GM18507 (cell line): ENCODE results near the gene NAA38.
"Not testable (repeated sequence)": the region's sequence is repeated elsewhere in the genome, so short reads cannot be mapped to it uniquely, and the experiment has no call there.

Experiments used
- DNase-seq: peaks from one replicate; pipeline ENCODE4 v3.0.0; 2011; ENCODE audit warnings: low read depth; ENCODE audit not compliant: insufficient read length; ENCODE audit errors: extremely low spot score
- FAIRE-seq: peaks from 2 replicates; lab custom pipeline; 2011; peaks lifted over from hg19 to GRCh38; lab: Jason Lieb, UNC

Gene NAA38

DNA sequence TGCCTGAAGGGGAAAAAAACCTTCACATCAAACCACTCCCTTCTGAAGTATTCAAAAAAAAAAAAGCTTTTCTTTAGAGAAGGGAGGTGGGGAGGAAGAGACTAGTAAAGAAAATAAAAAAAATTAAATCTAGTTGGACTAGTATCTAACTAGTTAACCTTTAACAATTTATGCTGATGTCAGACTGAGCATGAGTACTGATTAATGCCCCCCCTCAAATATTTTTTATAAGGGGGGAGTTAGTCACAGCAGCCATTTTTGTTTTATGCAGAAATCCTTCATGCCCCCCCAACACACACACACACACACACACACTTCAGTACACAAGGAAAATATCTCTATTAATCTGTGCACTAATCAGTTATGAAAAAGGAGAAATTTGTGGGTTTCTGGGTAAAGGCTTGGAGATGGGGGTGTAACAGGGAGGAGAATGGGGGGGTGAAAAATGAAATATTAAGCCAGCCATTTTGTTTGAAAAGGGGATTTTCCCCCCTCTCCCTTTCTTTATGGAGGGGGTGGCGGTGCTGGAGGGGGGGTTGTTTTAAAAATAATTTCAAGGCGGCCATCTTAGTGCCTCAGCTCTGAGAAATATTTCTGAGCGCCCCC lies 26.5 kb upstream of the NAA38 start:
- FAIRE-seq = no peak
- DNase-seq = no peak

DNA sequence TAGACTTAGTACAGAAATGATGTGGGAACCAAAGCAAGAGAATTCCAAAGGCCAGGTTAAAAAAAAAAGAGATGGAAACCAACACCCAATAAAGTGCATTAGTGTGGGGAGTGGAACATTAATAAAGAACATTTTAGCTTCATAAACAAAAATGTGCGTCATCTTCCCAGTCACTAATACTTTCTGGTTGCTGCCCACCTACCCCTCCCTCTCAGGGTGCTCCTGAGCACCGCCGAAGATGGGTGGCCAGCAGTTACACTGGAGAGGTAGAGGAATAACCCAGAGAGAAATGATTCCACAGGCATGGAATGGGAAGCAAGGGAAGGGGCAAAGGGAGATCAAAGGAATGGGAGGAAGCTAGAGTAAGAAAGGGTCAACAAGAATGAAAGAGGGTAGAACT lies 25.3 kb upstream of the NAA38 start:
- FAIRE-seq = no peak
- DNase-seq = no peak

DNA sequence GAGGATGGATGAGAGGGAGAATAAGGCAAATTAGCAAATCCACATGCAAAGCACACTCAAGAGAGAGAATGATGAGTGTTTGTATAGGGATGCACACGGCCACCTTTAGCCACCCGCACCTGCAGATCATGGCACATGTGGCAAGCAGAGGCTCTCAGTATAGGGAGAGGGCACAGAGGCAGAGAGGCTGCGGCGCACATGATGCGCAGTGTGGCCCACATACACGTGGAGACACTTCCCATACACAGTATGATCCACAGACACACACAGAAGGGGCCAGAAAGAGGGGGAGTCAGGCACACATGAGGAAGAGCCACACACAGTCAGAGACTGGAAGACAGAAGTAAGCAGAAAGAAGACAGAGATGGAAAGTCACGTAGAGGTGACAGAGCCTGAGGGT lies 24.7 kb upstream of the NAA38 start:
- FAIRE-seq = peak; percentile 61
- DNase-seq = no peak

DNA sequence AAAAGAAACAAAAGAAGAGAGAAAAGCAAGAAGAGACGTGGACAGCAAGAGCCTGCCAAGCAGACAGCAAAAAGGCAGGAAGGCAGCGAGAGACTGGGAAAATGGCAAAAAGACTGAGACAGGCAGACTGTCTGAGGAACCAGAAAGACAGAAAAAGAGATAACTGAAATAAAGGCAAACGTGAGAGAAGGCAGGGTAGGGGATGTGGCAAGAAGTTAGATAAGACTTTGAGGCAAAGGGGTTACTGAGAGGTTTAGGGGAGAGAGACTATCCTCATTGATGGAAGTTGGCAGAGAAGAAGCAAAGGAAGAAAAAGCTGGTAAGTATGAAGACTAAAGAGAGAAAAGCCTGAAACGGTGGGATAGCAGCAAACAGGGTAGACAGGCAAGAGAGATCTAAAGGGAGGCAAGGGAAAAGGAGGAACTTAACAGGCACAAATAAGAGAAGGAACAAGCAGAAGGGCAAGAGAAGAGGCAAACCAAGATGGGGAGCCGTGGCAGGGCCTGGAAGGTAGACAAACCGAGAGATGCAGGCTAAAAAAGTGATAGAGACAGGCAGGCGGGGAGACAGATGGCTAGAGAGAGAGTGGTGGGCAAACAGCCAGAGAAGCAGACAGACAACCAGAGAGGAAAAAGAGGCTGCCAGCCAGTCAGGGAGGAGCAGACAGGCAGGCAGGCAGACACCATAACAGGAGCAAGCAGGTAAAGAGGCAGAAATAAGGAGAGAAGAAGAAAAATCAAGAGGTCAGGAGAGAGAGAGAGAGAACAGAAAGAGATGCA lies 24.1 kb upstream of the NAA38 start:
- no peak for DNase-seq
- no peak for FAIRE-seq

DNA sequence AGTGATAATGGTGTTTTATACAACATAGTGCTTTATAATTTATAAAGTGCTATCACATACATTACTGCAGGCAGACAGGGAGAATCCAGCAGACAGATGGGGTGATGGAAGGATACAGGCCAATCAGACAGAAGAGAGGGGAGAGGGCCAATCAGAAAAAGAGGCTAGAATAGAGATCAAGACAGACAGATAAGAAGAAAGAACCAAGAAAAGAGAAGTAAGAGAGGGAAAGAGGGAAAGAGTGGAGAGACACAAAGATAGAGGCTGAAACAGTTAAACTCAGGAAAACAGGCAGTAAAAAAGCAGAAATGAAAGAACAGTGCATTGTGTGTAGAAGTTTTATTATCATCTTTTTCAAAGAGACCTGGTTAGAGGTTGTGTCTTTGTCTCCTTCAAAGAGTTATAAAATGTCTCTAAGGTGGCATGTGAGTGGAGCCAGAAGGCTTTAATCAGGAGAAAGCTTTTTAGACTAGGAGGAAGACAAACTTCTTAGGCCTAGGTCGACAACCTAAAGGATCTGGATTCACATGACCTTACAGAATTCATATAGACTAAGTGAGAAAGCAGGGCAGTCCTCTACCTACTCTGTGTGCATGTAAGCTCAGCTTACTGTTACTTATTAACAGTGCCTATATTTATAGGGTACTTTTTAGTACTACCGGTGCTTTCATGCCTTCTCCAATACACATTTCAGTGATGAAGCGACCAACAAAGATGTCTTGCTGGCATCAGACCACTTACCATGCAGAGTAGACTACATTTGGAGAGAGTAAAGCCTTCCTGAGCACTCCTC lies 22.9 kb upstream of the NAA38 start:
- FAIRE-seq (peak; percentile 78), DNase-seq (no peak)

DNA sequence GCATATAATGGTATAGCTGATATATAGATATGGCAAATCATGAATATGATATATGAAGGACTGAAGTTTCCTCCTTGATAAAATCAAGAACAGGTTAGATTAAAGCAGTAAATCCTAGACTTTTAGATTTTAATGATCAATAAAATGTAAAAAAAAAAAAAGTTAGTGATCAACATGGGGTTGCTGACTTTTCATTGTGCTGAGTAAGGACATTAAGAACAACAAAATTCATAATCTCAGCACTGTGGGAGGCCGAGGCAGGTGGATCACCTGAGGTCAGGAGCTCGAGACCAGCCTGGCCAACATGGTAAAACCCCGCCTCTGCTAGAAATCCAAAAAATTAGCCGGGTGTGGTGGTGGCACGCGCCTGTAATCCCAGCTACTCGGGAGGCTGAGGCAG lies 20.9 kb upstream of the NAA38 start:
- DNase-seq (no peak), FAIRE-seq (no peak)

DNA sequence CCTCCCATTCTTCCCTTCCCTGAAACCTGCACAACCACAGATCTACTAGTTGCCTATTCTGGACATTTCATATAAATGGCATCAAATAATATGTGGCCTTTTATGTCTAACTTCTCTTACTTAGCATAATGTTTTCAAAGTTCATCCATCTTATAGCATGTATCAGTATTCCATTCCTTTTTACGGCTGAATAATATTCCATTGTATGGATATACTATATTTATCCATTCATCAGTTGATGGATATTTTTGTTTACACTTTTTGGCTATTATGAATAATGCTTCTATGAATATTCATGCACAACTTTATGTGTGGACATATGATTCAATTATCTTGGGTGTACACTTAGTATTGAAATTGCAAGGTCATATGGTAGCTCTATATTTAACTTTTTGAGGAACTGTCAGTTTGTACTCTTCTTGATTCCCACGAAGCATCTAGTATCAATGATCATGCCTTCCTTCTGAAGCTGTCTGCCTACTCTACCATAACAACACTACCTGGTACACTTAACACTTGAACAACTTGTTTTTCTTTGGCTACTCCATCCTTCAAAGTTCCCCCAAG lies 18.5 kb upstream of the NAA38 start:
- no peak for FAIRE-seq
- DNase-seq = no peak

DNA sequence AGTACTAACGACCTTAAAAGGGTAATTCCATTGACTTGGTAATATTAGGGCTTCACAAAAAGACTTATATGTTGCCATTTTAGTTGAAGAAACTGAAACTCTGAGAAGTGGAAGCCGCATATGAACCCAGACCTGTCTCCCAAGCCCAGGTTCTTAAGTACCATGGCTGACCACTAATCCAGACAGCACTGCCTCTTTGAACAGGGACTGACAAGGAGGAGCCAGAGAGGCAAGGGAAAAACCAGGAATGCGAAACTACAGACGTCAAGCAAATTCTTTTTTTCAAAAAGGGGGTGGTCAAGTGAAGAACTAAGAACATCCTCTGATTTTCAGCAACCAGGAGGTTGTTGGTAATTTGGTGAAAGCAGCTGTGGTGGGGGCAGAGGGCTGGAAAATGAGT lies 15.7 kb upstream of the NAA38 start:
- no peak for FAIRE-seq
- no peak for DNase-seq

DNA sequence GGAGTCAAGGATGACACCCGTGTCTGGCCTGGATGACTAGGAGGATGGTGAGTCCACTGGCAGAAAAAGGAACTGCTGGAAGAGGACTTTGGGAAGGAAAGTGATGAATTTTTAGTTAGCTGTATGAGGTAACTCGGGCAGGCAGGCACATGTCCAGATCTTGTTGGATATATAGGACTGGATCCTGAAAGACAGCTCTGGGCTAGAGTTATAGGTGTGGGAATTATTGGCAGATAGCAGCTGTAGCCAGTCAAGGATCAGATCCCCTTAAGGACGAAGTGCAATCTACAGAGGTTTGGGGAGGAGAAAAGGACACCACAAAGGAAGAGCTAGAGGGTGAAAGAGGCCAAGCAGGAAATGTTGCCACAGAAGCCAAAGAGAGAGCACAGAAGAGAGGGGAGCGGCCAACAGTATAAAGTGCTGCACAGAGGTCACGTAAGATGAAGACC lies 10.5 kb upstream of the NAA38 start:
- no peak for FAIRE-seq
- no peak for DNase-seq

DNA sequence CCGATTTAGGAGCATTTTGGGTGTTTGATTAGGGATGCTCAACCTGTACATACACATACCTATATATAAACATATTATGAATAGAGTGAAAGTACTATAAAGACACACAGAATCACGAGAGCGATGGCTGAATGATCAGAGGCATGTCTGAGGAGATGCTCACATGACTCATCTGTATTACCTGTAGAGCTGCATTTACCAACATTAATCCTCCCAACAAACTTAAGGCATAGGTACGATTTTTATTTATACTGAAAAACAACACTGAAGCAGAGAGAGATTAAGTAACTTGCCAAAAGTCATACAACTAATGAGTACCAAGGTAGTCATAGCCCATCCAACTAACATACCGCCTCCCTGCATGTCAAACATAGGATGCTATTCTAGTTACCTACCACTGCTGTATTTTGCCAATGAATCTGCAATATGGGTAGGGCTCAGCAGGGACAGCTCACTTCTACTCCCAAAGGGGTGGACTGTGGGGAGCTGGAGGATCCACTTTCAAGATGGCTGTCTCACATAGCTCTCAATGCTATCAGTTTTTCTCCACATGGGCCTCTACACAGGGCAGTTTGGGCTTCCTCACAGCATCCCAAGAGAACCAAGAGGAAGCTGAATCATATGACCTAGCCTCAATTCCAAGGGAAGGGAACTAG lies 7.8 kb upstream of the NAA38 start:
- DNase-seq (no peak), FAIRE-seq (no peak)

DNA sequence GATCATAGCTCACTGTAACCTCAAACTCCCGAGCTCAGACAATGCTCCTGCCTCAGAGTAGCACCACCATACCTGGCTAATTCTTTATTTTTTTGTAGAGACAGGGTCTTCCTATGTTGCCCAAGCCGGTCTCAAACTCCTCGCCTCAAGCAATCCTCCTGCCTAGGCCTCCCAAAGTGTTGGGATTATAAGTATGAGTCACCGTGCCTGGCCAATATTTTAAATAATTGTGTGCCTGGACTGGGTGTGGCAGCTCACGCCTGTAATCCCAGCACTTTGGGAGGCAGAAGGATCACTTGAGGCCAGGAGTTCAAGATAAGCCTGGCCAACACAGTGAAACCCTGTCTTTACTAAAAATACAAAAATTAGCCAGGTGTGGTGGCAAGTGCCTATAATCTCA lies 7.0 kb upstream of the NAA38 start:
- not testable (repeated sequence) for DNase-seq, FAIRE-seq

DNA sequence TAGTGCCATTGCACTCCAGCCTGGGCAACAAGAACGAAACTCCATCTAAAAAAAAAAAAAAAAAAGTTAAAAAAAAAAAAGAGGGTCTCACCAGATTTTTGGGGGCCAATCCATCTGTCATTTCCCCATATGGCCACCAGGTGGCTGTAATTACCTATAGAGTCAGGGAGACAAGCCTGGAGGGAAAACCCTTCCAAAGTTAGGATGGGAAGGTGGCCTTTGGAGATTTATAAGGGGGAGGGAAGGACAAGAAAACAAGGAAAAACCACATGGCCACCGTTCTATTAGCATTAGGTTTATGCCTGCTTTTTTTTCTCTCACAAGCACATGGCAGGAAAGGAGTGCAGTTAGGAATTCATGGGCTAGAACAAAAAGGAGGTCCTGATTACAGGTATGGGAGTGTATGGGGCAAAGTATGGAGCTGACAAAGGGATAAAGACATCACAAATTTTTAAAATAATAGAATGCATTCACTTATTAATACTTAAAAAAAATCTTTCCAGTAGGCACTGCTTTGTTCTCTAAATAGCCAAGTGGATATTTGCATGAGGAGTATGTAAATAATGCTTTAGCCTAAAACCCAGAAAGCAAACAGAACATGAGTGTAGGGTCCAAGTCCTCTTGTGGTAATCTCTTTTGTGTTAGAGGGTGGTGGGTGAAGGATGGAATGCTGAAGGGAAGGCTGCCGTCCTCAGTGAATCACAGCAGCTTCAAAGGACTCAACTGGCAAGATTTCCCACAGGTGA lies 5.5 kb upstream of the NAA38 start:
- no peak for DNase-seq
- peak; percentile 60 for FAIRE-seq

DNA sequence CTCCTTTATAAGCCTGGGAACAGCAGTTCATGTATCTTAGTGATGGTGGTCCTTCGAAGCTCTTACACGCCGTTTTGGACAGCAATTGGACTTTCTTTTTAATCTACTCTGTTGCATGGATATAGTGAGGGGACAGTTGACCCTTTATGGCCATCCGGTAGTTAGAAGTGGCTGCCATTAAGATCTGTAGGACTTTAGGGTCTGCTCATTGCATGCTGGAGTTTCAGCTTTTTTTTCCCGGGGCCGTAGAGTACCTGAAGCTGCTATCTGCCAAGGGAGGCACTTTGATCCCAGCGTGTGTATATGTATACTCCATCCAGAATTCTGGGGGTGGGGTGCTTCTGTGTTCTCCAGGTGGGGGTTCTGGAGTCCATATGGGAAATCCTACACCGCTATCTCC lies 1.7 kb upstream of the NAA38 start:
- no peak for DNase-seq

DNA sequence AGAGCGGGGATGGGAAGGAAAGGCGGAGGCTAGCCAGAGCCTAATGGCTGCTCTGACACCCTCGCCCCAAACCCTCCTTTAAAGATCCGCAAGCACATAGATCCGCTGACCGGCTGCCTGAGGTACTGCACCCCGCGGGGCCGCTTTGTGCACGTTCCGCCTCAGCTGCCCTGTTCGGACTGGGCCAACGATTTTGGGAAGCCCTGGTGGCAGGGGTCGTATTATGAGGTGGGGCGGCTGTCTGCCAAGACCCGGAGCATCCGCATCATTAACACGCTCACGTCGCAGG lies 1.1 kb upstream of the NAA38 start:
- FAIRE-seq = peak; percentile 9
- DNase-seq = no peak

More for the DNA sequence above, 1.7 kb upstream of the NAA38 start:
- no peak for FAIRE-seq

DNA sequence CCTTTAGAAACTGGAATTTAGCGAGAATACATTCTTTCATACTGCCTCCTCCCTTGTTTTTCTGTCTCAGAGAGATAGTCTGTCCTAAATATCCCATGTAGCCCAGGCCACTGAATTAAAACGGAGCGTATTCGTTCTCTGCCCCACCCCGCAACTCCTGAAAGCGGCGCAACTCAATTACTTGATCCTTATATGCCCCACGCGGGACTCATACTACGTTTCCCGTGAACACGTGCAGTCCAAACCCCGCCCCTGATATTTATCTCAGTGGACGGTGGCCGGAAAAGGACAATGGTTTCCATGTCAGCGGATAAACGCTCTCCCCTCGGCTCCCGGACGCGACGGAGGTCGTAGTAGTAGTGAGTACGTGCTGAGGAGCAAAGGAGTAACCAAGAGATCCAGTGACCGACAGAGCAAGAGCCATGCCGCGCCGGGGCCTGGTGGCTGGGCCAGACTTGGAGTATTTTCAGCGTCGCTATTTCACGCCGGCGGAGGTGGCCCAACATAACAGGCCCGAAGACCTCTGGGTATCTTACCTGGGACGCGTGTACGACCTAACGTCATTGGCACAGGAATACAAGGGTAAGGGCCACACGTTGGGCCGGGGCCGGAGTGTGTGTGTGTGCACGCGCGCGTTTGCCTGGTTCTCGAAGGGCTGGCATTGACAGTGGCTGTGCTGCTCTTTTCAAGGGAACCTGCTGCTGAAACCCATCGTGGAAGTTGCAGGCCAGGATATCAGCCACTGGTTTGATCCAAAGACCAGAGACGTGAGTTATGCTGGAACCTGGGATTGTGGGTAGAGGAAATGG lies 558 bp upstream of the NAA38 start, which contains the start of gene CYB5D1:
Gene CYB5D1 (plus strand): TSS at position 291 of the 809 bp plus-strand sequence. CDS start 132 bp downstream, at position 423.
- FAIRE-seq (no peak), DNase-seq (no peak)

DNA sequence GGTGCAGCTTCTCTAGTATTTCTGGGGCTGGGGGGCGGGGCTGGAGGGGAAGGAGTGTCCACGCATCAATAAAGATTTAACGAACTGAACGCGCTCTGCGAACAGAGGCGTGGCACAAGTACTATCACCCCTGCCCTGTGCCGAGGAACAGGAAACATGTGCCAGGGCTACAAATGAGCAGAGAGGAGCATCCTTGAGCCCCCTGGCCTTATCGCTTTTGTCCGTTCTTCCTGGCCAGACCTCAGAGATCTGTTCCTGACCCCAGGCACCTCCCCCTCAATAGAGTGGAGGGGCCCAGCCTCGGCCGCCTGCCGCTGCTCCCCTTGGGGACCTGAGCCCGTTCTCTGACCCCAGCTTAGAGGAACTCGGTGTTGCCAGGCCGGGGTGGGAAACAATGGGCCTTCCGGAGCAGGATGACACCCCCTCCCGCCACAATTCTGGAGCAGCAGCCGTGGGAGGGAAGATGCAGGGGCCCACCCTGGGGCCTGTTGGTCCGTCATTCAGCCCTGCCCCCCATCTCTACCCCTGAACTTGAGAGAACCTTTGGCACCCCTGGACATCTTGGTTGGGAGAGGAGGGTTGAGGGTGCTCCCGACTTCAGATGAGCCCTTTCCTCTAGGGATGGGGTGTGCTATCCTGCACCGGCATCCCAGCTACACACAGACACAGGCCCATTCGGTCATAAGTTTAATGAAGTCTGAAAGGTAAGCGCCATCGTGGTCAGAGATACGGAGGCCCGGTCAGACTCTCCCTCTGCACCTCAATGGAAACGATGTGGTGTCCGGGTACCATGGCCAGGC lies 1.1 kb downstream of the NAA38 start:
- FAIRE-seq (peak; percentile 42), DNase-seq (no peak)

DNA sequence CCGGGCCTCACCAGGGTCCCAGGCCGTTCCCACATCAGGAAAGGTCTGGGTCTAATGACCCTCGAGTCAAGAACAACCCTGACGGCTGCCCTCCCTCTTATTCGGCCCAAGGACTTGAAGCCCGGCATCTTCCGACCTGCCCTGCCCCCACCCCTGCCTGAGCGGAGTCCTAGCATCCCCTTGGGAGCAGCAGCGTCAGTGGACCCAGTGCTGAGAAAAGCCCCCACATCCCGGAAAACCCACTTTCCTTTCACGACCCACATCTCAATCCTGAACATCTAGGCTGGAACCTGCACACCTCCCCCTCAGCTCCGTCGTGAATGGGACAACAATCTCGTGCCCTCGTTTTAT lies 1.7 kb downstream of the NAA38 start:
- FAIRE-seq (no peak), DNase-seq (no peak)
